HCT116 (cell line): ENCODE measurements around the gene SEPHS2. TPM values are rescaled to one million over a fixed set of nuclear protein-coding genes. Genes with fewer than 3 reads are reported as not detected.

Experiments
- ATAC-seq: fragments of 200-7000 bp; cut with Tn5 transposase; 2 replicates; pipeline ENCODE4 v1.9.1; 2020; ENCODE audit warnings: mild to moderate bottlenecking, moderate library complexity
- BruUV-seq: library from RNA; stranded (reverse); fragments of 400-500 nt; replicated peaks from 2 replicates; lab custom pipeline; 2021; lab: Mats Ljungman, UMichigan
- CTCF ChIA-PET: fragments of 300-600 bp; sonication (Branson Sonifier 250); formaldehyde crosslinking; loops from one replicate; lab custom pipeline; 2021; ENCODE audit warnings: antibody characterized with exemption; lab: Charles Lee
- POLR2A ChIA-PET: fragments of 300-600, 350-600 bp; sonication (Branson Sonifier 250); formaldehyde crosslinking; loops from one replicate; lab custom pipeline; 2021; ENCODE audit warnings: antibody characterized with exemption; lab: Charles Lee
- RAD21 ChIA-PET, 2 experiments: fragments of 300-600 bp; sonication (Branson Sonifier 250); formaldehyde crosslinking; loops; one replicate each; lab custom pipeline; 2023; ENCODE audit warnings: low total read pairs in 2 of 2; ENCODE audit not compliant: uncharacterized antibody in 2 of 2, unreplicated experiment in 2 of 2, low non-redundant PET in 1 of 2; lab: Charles Lee
- DNase-seq: peaks from one replicate; pipeline ENCODE4 v3.0.0-alpha.2; 2010; ENCODE audit warnings: low read depth, low spot score
- H2AFZ ChIP-seq: fragments of 200-600 bp; shearing (Covaris generic), sonication (generic); 2 replicates; pipeline ENCODE4 v1.6.1; 2017; ENCODE audit warnings: low read depth, mixed run types, mixed read lengths, antibody characterized with exemption, low read length; ENCODE audit not compliant: poor library complexity, severe bottlenecking
- H3K27ac ChIP-seq: 2 replicates; pipeline ENCODE4 v1.5.1; 2012; ENCODE audit warnings: low read depth, low read length
- H3K27me3 ChIP-seq: fragments of 200-600 bp; sonication (generic); 2 replicates; pipeline ENCODE4 v1.6.1; 2016; ENCODE audit warnings: mixed run types, low read length, mixed read lengths; ENCODE audit not compliant: insufficient read depth
- H3K36me3 ChIP-seq, 2 experiments: fragments of 200-500 bp in 1 of 2; fragments of 200-600 bp in 1 of 2; sonication (Bioruptor generic) in 1 of 2; sonication (generic) in 1 of 2; 2 replicates each; pipeline versions ENCODE4 v1.5.1 to v1.6.1; 2014 to 2016; ENCODE audit warnings: low read length in 2 of 2, inconsistent platforms in 1 of 2, mixed read lengths in 1 of 2, mixed run types in 1 of 2; ENCODE audit not compliant: insufficient read depth in 2 of 2, control insufficient read depth in 1 of 2
- H3K4me1 ChIP-seq, 2 experiments: fragments of 200-600 bp in 1 of 2; sonication (generic) in 1 of 2; 2 replicates each; pipeline versions ENCODE4 v1.5.1 to v1.6.1; 2012 to 2017; ENCODE audit warnings: low read length in 2 of 2, inconsistent platforms in 1 of 2, mild to moderate bottlenecking in 1 of 2, mixed read lengths in 1 of 2, mixed run types in 1 of 2, moderate library complexity in 1 of 2; ENCODE audit not compliant: insufficient read depth in 2 of 2, control insufficient read depth in 1 of 2
- H3K4me2 ChIP-seq: fragments of 200-600 bp; sonication (generic); 2 replicates; pipeline ENCODE4 v1.6.1; 2017; ENCODE audit warnings: mixed run types, low read length, mixed read lengths
- H3K4me3 ChIP-seq, 2 experiments: fragments of 200-600 bp in 1 of 2; sonication (generic) in 1 of 2; replicated peaks in 1 of 2; 2 replicates each; pipeline ENCODE4 v1.5.1; 2011 to 2016; ENCODE audit warnings: low read length in 2 of 2, control low read depth in 1 of 2, low read depth in 1 of 2, mild to moderate bottlenecking in 1 of 2, mixed read lengths in 1 of 2, mixed run types in 1 of 2
- H3K79me2 ChIP-seq: fragments of 200-600 bp; sonication (generic); 2 replicates; pipeline ENCODE4 v1.6.1; 2017; ENCODE audit warnings: mild to moderate bottlenecking, mixed run types, low read length, moderate library complexity, mixed read lengths; ENCODE audit not compliant: insufficient read depth
- H3K9ac ChIP-seq: fragments of 200-600 bp; sonication (generic); 2 replicates; pipeline ENCODE4 v1.6.1; 2016; ENCODE audit warnings: low read length, mixed read lengths
- H3K9me2 ChIP-seq: fragments of 200-600 bp; sonication (generic), shearing (Covaris generic); 2 replicates; pipeline ENCODE4 v1.6.1; 2017; ENCODE audit warnings: mixed run types, mild to moderate bottlenecking, moderate library complexity; ENCODE audit not compliant: insufficient read depth
- H3K9me3 ChIP-seq, 2 experiments: fragments of 200-500 bp in 1 of 2; fragments of 200-600 bp in 1 of 2; sonication (Bioruptor generic) in 1 of 2; sonication (generic) in 1 of 2; 2 replicates each; pipeline ENCODE4 v1.6.1; 2014 to 2017; ENCODE audit warnings: low read length in 2 of 2, mixed read lengths in 2 of 2, inconsistent platforms in 1 of 2, low read depth in 1 of 2, mild to moderate bottlenecking in 1 of 2, mixed run types in 1 of 2, moderate library complexity in 1 of 2; ENCODE audit not compliant: control insufficient read depth in 1 of 2, insufficient read depth in 1 of 2
- H4K20me1 ChIP-seq: fragments of 200-600 bp; sonication (generic), shearing (Covaris generic); 2 replicates; pipeline ENCODE4 v1.6.1; 2017; ENCODE audit warnings: mixed run types, mild to moderate bottlenecking, moderate library complexity; ENCODE audit not compliant: insufficient read depth
- ELF1 ChIP-seq: IDR thresholded peaks from 2 replicates; pipeline ENCODE4 v1.6.1; 2012; ENCODE audit warnings: low read depth, borderline replicate concordance
- FOSL1 ChIP-seq: IDR thresholded peaks from 2 replicates; pipeline ENCODE4 v1.6.1; 2012; ENCODE audit warnings: low read depth
- POLR2A ChIP-seq: IDR thresholded peaks from 2 replicates; pipeline ENCODE4 v1.7.0; 2011; ENCODE audit warnings: borderline replicate concordance; ENCODE audit not compliant: insufficient read depth, insufficient read length; ENCODE audit errors: extremely low read depth
- SP1 ChIP-seq: IDR thresholded peaks from 2 replicates; pipeline ENCODE4 v1.6.1; 2012; ENCODE audit warnings: low read depth
- intact Hi-C: fragments of 100-400 bp; cut with micrococcal nuclease; formaldehyde crosslinking; loops from 2 replicates; pipeline ENCODE4 v1.10.0; 2022
- total RNA-seq: library from RNA; stranded (reverse); gene quantifications from one replicate; pipeline ENCODE4 v1.2.1, GENCODE V29; 2021; ENCODE audit not compliant: unreplicated experiment

SEPHS2 gene
- total RNA-seq, 1 experiment from 2014 or later, result 51.3 TPM

- BruUV-seq, result no TSS peak
- Histone ChIP-seq H3K4me2 (no peak overlapping the region), H3K27me3 (no peaks in the 10 kb centered on the region), H3K9me2 (no peaks in the 10 kb centered on the region), H3K27ac (no peak overlapping the region), H4K20me1 (no peaks in the 10 kb centered on the region), H2AFZ (no peak overlapping the region), H3K9me3 (no peaks in the 10 kb centered on the region), H3K4me1 (peaks cover 26 to 43% of the 10 kb centered on the region in 2 experiments), H3K9ac (no peak overlapping the region), H3K36me3 (peaks cover 2 to 18% of the 10 kb centered on the region in 2 experiments; a peak in 3 of 4 replicates)
- POLR2A ChIA-PET, result no interaction called here
- intact Hi-C loops, result no loop called here
- DNase-seq, result no peak
- RAD21 ChIA-PET, result no interaction called here
- no peak for ATAC-seq
- CTCF ChIA-PET, result no interaction called here
- no peak for TF ChIP-seq FOSL1
- TF ChIP-seq, all 23 proteins: peak for 0
- Histone ChIP-seq H3K79me2 (peaks cover 11% of the 10 kb centered on the region), H3K4me3 (no peak overlapping the region)
Observed at GRCh38 chr16:30401768-30402425, 43.8 kb downstream of the SEPHS2 start.

GRCh38 chr16:30399435-30400186, 46.1 kb downstream of the SEPHS2 start:
- ChIA-PET CTCF (interaction anchor here (1.3 kb wide), 1 partner anchor 10 kb away, joined by 4 read pairs; no protein-coding TSS in a partner anchor), POLR2A (interaction anchor here (2.0 kb wide), 1 partner anchor 29 kb away, joined by 7 read pairs; the partner anchor contains the start of gene TBC1D10B), RAD21 (interaction anchor here in 1 of 2 experiments (0.9 kb wide), 1 partner anchor 10 kb away, joined by 3 read pairs; no protein-coding TSS in a partner anchor)
- Histone ChIP-seq H3K79me2 (peaks cover 25% of the 10 kb centered on the region), H4K20me1 (no peaks in the 10 kb centered on the region), H3K27ac (peak overlapping the region; percentile 72), H3K9me2 (no peaks in the 10 kb centered on the region), H3K4me1 (peaks cover 28 to 51% of the 10 kb centered on the region in 2 experiments), H3K9ac (peak overlapping the region; percentile 70), H3K4me3 (peak overlapping the region; percentile 52 to 57), H3K27me3 (no peaks in the 10 kb centered on the region), H3K4me2 (peak overlapping the region; percentile 80), H2AFZ (no peak overlapping the region), H3K36me3 (peaks cover 2 to 18% of the 10 kb centered on the region in 2 experiments; a peak in 3 of 4 replicates), H3K9me3 (no peaks in the 10 kb centered on the region)
- ATAC-seq (no peak), DNase-seq (no peak)
- BruUV-seq, result no TSS peak
- TF ChIP-seq SP1 (no peak), POLR2A (peak; percentile 24), ELF1 (no peak)
- intact Hi-C loops, result no loop called here
